Memory B cell (primary cell): ENCODE measurements around the gene S100P.
"Not testable (repeated sequence)": the region's sequence is repeated elsewhere in the genome, so short reads cannot be mapped to it uniquely, and the experiment has no call there.

Experiments
- ATAC-seq: fragments of 150-1000 bp; cut with Tn5 transposase; 2 replicates; pipeline ENCODE4 v1.10.0; 2021; ENCODE audit warnings: low read depth, mild to moderate bottlenecking, moderate library complexity
- DNase-seq, 2 donors: peaks; one replicate each; pipeline ENCODE4 v3.0.0; 2022; ENCODE audit warnings: low spot score in 2 of 2
- H3K27ac Mint-ChIP-seq: one replicate; pipeline ENCODE4 v1.8.0; 2022; ENCODE audit warnings: mild to moderate bottlenecking, moderate library complexity, mixed read lengths
- H3K27me3 Mint-ChIP-seq: one replicate; pipeline ENCODE4 v1.8.0; 2022; ENCODE audit warnings: mixed read lengths
- H3K36me3 Mint-ChIP-seq: one replicate; pipeline ENCODE4 v1.8.0; 2022; ENCODE audit warnings: mild to moderate bottlenecking, mixed read lengths
- H3K4me1 Mint-ChIP-seq: one replicate; pipeline ENCODE4 v1.8.0; 2022; ENCODE audit warnings: mixed read lengths
- H3K4me3 Mint-ChIP-seq: one replicate; pipeline ENCODE4 v1.8.0; 2022; ENCODE audit warnings: mild to moderate bottlenecking, moderate library complexity, mixed read lengths
- H3K9me3 Mint-ChIP-seq: one replicate; pipeline ENCODE4 v1.8.0; 2022; ENCODE audit warnings: mixed read lengths

The S100P gene

GRCh38 chr4:6716958-6717655 is 23.4 kb downstream of the S100P start:
- peaks cover 4% of the 10 kb centered on the region for H3K36me3 Mint-ChIP-seq
- peak overlapping the region; percentile 97 for H3K4me3 Mint-ChIP-seq
- no peaks in the 10 kb centered on the region for H3K9me3 Mint-ChIP-seq
- H3K27ac Mint-ChIP-seq: peak overlapping the region; percentile 94
- no peak for DNase-seq
- H3K27me3 Mint-ChIP-seq: no peaks in the 10 kb centered on the region
- H3K4me1 Mint-ChIP-seq: peaks cover 13% of the 10 kb centered on the region
- no peak for ATAC-seq

GRCh38 chr4:6718932-6719610 is 25.4 kb downstream of the S100P start:
- Mint-ChIP-seq H3K9me3 (no peaks in the 10 kb centered on the region), H3K27me3 (no peaks in the 10 kb centered on the region), H3K27ac (peak overlapping the region; percentile 43), H3K4me1 (peaks cover 13% of the 10 kb centered on the region), H3K4me3 (peak overlapping the region; percentile 0), H3K36me3 (peaks cover 4% of the 10 kb centered on the region)
- DNase-seq (no peak), ATAC-seq (no peak)

GRCh38 chr4:6719611-6720179 is 26.0 kb downstream of the S100P start:
- no peaks in the 10 kb centered on the region for H3K9me3 Mint-ChIP-seq
- DNase-seq: no peak
- H3K27me3 Mint-ChIP-seq: no peaks in the 10 kb centered on the region
- no peak overlapping the region for H3K4me3 Mint-ChIP-seq
- H3K36me3 Mint-ChIP-seq: peaks cover 4% of the 10 kb centered on the region
- ATAC-seq: no peak
- peaks cover 13% of the 10 kb centered on the region for H3K4me1 Mint-ChIP-seq
- H3K27ac Mint-ChIP-seq: no peak overlapping the region

GRCh38 chr4:6720202-6720699 is 26.6 kb downstream of the S100P start:
- Mint-ChIP-seq H3K27me3 (no peaks in the 10 kb centered on the region), H3K27ac (no peak overlapping the region), H3K4me3 (no peak overlapping the region)

GRCh38 chr4:6721121-6721520 is 27.4 kb downstream of the S100P start:
- ATAC-seq (no peak), DNase-seq (no peak)
- peaks cover 9% of the 10 kb centered on the region for H3K4me1 Mint-ChIP-seq
- H3K36me3 Mint-ChIP-seq: peaks cover 4% of the 10 kb centered on the region
- H3K27ac Mint-ChIP-seq: no peak overlapping the region
- H3K27me3 Mint-ChIP-seq: no peaks in the 10 kb centered on the region
- H3K9me3 Mint-ChIP-seq: no peaks in the 10 kb centered on the region
- H3K4me3 Mint-ChIP-seq: no peak overlapping the region

More at GRCh38 chr4:6720202-6720699, 26.6 kb downstream of the S100P start:
- H3K4me1 Mint-ChIP-seq: peaks cover 13% of the 10 kb centered on the region
- peaks cover 4% of the 10 kb centered on the region for H3K36me3 Mint-ChIP-seq
- H3K9me3 Mint-ChIP-seq: no peaks in the 10 kb centered on the region
- DNase-seq (peak; percentile 77 to 84), ATAC-seq (peak; percentile 36)

GRCh38 chr4:6722891-6723290 is 29.2 kb downstream of the S100P start:
- ATAC-seq (no peak), DNase-seq (no peak)
- no peak overlapping the region for H3K27ac Mint-ChIP-seq
- peaks cover 4% of the 10 kb centered on the region for H3K36me3 Mint-ChIP-seq
- peaks cover 9% of the 10 kb centered on the region for H3K4me1 Mint-ChIP-seq
- no peaks in the 10 kb centered on the region for H3K27me3 Mint-ChIP-seq
- H3K9me3 Mint-ChIP-seq: no peaks in the 10 kb centered on the region
- no peak overlapping the region for H3K4me3 Mint-ChIP-seq

GRCh38 chr4:6723851-6724250 is 30.2 kb downstream of the S100P start:
- DNase-seq: no peak
- no peaks in the 10 kb centered on the region for H3K9me3 Mint-ChIP-seq
- ATAC-seq: no peak

GRCh38 chr4:6724421-6725111 is 30.9 kb downstream of the S100P start:
- Mint-ChIP-seq H3K4me1 (peaks cover 3% of the 10 kb centered on the region), H3K27ac (no peak overlapping the region), H3K36me3 (no peaks in the 10 kb centered on the region), H3K27me3 (no peaks in the 10 kb centered on the region), H3K4me3 (no peak overlapping the region), H3K9me3 (no peaks in the 10 kb centered on the region)
- ATAC-seq (no peak), DNase-seq (no peak)

More at GRCh38 chr4:6723851-6724250, 30.2 kb downstream of the S100P start:
- Mint-ChIP-seq H3K27ac (no peak overlapping the region), H3K36me3 (peaks cover 3% of the 10 kb centered on the region), H3K27me3 (no peaks in the 10 kb centered on the region), H3K4me3 (no peak overlapping the region), H3K4me1 (peaks cover 6% of the 10 kb centered on the region)

- H3K27me3 Mint-ChIP-seq, DNase-seq, ATAC-seq, H3K36me3 Mint-ChIP-seq, H3K4me1 Mint-ChIP-seq, H3K27ac Mint-ChIP-seq, H3K9me3 Mint-ChIP-seq, H3K4me3 Mint-ChIP-seq: not testable (repeated sequence)
Measured at GRCh38 chr4:6725427-6725961, 31.8 kb downstream of the S100P start.

- H3K4me3 Mint-ChIP-seq: no peak overlapping the region
- DNase-seq: no peak
Measured at GRCh38 chr4:6727081-6727942, 33.6 kb downstream of the S100P start.

GRCh38 chr4:6727943-6728250 is 34.2 kb downstream of the S100P start:
- H3K36me3 Mint-ChIP-seq: no peaks in the 10 kb centered on the region

More at GRCh38 chr4:6727081-6727942, 33.6 kb downstream of the S100P start:
- Mint-ChIP-seq H3K27me3 (peaks cover 2% of the 10 kb centered on the region), H3K4me1 (no peaks in the 10 kb centered on the region), H3K27ac (no peak overlapping the region), H3K36me3 (no peaks in the 10 kb centered on the region), H3K9me3 (no peaks in the 10 kb centered on the region)
- no peak for ATAC-seq

GRCh38 chr4:6728320-6729029 is 34.8 kb downstream of the S100P start:
- ATAC-seq: no peak
- no peaks in the 10 kb centered on the region for H3K4me1 Mint-ChIP-seq
- no peak overlapping the region for H3K4me3 Mint-ChIP-seq

More at GRCh38 chr4:6727943-6728250, 34.2 kb downstream of the S100P start:
- Mint-ChIP-seq H3K9me3 (no peaks in the 10 kb centered on the region), H3K27me3 (peaks cover 2% of the 10 kb centered on the region), H3K4me1 (no peaks in the 10 kb centered on the region), H3K4me3 (no peak overlapping the region), H3K27ac (no peak overlapping the region)
- DNase-seq: no peak
- ATAC-seq: no peak

More at GRCh38 chr4:6728320-6729029, 34.8 kb downstream of the S100P start:
- no peaks in the 10 kb centered on the region for H3K36me3 Mint-ChIP-seq
- no peak for DNase-seq
- peaks cover 4% of the 10 kb centered on the region for H3K27me3 Mint-ChIP-seq
- H3K27ac Mint-ChIP-seq: no peak overlapping the region
- no peaks in the 10 kb centered on the region for H3K9me3 Mint-ChIP-seq
